GM18526 (cell line): ENCODE data around the gene DGKQ.

ENCODE experiments used
- POLR2A ChIP-seq: IDR thresholded peaks from 3 replicates; pipeline ENCODE4 v1.6.1; 2011; ENCODE audit not compliant: insufficient read length; ENCODE audit errors: extremely low read depth

Gene DGKQ

GRCh38 chr4:1003271-1004070, 30.1 kb upstream of the DGKQ start:
- no peak for TF ChIP-seq POLR2A

GRCh38 chr4:1002631-1003251, 29.4 kb upstream of the DGKQ start:
- no peak for TF ChIP-seq POLR2A

- TF ChIP-seq POLR2A = no peak
These were observed 28.8 kb upstream of the DGKQ start for GRCh38 chr4:1002131-1002630.

- TF ChIP-seq POLR2A = no peak
These were observed 28.3 kb upstream of the DGKQ start for GRCh38 chr4:1001561-1002130.

GRCh38 chr4:1000686-1001260, 27.4 kb upstream of the DGKQ start:
- no peak for TF ChIP-seq POLR2A

GRCh38 chr4:999882-1000425, 26.6 kb upstream of the DGKQ start:
- TF ChIP-seq POLR2A = no peak

GRCh38 chr4:998096-998691, 24.8 kb upstream of the DGKQ start:
- no peak for TF ChIP-seq POLR2A

GRCh38 chr4:997375-998071, 24.2 kb upstream of the DGKQ start:
- no peak for TF ChIP-seq POLR2A

- no peak for TF ChIP-seq POLR2A
These were observed 23.6 kb upstream of the DGKQ start for GRCh38 chr4:996997-997374.

GRCh38 chr4:996030-996996, 22.9 kb upstream of the DGKQ start:
- no peak for TF ChIP-seq POLR2A

GRCh38 chr4:995311-996026, 22.1 kb upstream of the DGKQ start:
- TF ChIP-seq POLR2A = no peak

GRCh38 chr4:993111-994029, 20.0 kb upstream of the DGKQ start, which contains the start of gene SLC26A1:
TSS of gene SLC26A1 (minus strand) at chr4:993404. CDS start at chr4:991703, 1,701 bp downstream.
- TF ChIP-seq POLR2A = no peak
